GDM1 (cell line): ENCODE measurements around the gene MRPS2.
"Not testable (repeated sequence)": the region's sequence is repeated elsewhere in the genome, so short reads cannot be mapped to it uniquely, and the experiment has no call there.

ENCODE experiments used
- DNase-seq: peaks from one replicate; lab custom pipeline; 2025; lab: John Stamatoyannopoulos, UW

Gene MRPS2

DNA sequence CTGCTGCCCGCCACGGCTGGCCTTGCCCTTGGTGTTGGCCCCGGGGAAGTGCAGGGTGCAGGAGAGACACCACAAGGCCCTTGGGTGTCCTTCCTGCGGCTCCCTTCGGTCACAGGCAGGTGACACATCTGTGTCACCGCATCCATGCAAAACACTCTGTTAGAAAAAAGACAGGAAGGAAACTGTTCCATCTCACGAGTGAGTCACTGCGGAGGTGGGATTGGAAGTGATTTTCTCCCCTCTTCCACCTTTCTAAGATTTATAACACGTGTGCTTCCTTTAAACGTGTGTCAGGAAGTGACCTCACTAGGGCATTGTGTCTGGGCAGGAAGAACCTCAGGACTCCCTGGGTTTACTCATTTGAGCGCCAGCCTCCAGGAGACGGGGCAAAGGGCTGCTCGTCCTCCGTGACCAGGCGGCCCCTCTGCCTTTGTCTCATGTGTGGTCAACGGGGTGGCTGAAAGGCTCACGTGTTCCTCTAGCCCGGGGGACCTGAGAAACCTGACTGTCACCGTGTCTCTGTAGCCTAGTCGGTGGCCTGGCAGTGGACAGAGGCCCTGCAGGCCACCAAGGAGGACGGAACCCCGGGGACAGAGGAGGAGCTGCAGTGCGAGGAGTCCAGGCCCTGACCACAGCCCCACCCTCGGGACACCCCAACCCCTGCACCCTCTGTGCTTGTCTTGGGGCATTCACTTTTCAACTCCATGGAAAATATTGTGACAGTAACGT lies 15.8 kb downstream of the MRPS2 start:
- no peak for DNase-seq

- DNase-seq = no peak
Observed at GRCh38 chr9:135517407-135517822, 16.9 kb downstream of the MRPS2 start.

GRCh38 chr9:135519179-135519971 lies 18.9 kb downstream of the MRPS2 start:
- DNase-seq = no peak

DNA sequence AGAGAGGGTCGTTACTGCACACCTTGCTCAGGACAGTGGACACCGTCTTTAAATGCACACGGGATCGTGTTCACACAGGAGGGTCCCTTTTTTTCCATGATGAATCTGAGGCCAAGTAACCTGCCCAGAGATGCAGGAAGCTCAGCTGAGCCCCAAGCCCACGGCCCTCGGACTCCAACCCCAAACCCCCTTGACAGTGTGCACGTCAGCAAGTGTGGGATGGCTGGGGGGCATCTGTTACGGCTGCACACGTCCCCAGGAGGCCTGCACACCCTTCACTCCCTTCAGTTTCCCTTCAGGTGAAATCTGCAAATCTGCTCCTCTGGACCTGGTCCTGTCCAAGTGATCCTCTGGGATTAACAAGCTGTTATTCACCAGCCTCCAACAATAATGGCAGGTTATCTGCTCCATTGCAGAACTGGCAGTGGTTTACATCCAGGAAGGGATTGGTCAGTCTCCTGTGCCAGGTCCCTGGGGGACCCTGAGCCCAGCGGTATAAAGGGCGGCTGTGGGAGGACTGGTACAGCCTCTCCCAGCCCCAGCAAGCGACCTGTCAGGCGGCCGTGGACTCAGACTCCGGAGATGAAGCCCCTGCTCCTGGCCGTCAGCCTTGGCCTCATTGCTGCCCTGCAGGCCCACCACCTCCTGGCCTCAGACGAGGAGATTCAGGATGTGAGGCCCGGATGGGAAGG lies 20.6 kb downstream of the MRPS2 start, which contains the start of gene LCN1:
LCN1 (plus strand) TSS at position 525 of the 692 bp plus-strand sequence; CDS start at position 583, 58 bp downstream.
- DNase-seq = no peak

GRCh38 chr9:135521608-135522095 lies 21.2 kb downstream of the MRPS2 start:
- no peak for DNase-seq

DNA sequence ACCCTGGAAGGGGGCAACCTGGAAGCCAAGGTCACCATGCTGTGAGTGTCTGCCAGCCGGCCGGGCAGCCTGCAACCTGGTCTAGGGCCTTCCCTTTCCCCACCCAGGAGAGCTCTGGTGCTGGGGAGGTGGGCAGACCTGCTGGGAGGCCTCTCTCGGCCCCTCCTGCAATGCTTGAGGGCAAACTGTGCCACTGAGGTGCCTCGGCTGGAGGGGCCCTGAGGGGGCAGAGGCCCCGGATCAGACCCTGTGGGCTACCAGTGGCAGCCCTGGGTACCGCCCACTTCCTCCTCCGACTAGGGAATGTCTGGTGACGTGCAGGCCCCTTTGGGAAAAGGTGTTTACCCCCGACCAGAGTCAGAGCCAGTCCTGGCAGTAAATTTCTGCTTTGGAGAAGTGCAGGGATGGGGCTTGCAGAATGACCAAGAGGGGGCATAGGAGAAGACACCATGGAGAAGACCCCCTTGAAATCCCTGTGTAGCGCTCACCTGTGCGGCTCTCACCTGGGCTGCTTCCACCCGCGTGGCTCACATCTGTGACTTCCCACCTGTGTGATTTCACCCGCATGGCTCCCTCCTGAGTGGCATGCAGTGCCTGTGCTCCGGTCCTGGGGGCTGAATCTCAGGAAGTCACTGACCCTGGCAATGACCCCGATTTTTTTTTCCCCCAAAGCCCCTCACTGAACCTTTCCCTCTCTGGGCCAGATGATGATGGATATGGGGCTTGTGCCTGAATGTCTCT lies 21.8 kb downstream of the MRPS2 start:
- DNase-seq = no peak

- DNase-seq = no peak
Observed at GRCh38 chr9:135522931-135523330, 22.4 kb downstream of the MRPS2 start.

- DNase-seq = no peak
Observed at GRCh38 chr9:135523521-135524129, 23.1 kb downstream of the MRPS2 start.

DNA sequence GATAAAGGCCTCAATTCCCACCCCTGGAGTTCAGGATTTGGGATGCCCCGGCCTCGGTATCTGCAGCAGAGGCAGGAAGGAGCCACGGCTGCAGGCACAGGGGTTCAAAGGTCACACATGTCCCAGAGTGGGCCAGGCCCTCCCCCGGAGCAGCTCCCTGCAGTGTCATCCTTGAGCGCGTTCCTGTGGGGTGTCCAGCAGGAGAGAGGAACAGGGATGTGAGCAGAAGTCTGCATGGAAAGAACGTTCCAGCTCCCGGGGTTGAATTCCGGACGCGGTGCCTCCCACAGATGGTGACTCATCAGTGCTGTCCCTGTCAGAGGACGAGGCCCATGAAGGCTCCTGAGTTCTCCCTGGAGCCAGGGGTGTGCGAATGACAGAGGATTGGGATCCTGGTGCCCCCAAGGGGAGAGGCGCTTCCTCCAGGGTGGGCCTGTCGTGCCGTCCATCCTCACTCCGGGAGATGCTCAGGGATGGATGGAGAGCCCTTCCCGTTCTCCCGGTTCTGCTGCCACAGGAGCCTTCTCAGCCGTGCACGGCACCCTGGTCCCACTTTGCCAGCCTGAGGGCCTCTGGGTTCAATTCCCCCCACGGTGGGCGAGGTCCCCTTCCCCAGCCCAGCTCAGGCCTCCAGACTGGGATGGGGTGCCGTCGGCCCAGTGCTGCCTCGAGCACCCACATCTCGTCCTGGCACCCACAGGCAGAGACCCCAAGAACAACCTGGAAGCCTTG lies 23.8 kb downstream of the MRPS2 start:
- no peak for DNase-seq

DNA sequence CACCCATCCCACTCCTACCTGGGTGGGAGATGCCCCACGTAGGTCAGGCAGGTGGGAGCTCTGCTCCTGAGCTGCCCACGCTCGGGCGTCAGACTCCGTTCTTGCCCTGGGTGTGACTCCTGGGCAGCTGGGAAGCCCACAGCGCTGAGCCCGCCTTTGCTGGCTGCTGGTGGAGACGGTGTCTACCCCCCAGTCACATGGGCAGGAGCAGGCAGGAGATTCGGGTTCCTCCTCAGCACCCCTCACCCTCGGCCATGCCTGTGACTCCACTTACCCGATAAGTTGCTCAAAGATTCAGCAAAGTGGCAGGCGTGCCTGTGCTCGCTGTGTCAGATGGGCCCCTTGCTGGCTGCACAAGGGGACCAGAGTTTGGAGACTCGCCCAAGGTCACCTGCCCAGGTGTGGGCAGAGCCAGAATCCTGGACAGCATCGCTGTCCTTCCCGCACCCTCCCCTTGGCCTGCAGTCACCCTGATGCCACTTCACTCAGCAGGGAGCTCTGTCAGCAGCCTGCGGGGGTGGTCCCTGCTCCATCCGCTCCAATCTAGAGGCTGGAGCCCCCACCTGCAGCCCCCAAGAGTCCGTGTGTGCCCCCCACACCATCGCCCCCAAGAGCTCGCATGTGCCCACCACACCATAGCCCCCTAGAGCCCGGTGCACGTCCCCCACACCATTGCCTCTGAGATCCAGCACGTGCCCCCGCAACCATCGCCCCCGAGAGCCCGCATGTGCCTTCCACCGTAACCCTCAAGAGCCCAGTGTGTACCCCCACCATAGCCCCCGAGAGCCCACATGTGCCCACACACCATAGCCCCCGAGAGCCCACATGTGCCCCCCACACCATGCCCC lies 25.0 kb downstream of the MRPS2 start:
- DNase-seq = no peak

DNA sequence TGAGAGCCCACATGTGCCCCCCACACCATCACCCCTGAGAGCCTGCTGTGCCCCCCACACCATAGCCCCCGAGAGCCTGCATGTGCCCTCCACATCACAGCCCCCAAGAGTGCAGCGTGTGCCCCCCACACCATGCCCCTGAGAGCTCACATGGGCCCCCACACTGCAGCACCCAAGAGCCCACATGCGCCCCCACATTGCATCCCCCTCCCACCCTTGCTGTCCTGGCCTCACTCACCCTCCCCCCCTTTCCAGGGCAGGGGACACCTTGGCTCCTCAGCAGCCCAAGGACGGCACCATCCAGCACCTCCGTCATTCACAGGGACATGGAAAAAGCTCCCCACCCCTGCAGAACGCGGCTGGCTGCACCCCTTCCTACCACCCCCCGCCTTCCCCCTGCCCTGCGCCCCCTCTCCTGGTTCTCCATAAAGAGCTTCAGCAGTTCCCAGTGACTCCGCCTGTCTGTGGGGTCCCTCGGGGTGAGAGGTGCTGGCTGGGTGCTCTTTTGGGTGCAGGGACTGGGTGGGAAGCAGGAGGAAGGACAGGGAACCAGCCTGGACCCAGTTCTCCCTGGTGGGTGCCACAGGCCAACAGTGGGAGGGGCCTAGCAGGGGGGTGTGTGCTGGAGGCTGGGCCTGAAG lies 25.7 kb downstream of the MRPS2 start:
- no peak for DNase-seq

GRCh38 chr9:135526730-135527571 lies 26.5 kb downstream of the MRPS2 start:
- no peak for DNase-seq

DNA sequence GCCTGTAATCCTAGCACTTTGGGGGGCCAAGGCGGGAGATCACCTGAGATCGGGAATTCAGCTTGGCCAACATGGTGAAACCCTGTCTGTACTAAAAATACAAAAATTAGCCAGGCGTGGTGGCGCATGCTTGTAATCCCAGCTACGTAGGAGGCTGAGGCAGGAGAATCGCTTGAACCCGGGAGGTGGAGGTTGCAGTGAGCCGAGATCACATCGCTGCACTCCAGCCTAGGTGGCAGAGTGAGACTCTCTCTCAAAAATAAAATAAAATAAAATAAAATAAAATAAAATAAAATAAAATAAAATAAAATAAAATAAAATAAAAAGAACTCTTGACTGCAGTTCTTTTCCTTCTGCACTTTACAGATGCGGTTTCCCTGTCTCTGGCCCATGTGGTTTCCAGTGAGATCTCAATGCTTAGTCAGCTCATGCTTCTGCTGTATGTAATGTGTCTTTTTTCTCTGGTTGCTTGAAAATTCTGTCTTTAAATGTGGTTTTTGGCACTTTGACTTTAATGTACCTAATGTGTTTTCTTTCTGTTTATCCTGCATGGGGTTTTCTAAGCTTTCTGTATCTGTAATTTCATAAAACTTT lies 28.5 kb downstream of the MRPS2 start:
- not testable (repeated sequence) for DNase-seq

DNA sequence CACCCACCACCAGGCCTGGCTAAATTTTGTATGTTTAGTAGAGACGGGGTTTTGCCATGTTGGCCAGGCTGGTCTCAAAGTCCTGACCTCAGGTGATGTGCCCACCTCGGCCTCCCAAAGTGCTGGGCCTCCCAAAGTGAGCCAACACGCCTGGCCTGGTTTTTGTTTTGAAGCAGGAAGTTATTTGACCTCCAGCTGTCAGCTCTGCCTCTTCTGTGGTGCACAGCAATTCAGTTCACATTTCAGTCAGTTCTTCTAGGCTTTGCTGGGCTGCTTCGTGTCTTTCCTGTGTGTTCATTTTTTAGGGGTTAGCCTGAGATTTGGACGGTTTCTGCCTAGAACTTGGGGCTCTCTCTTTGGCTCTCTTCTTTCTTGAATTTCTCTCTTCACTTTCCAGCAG lies 29.7 kb downstream of the MRPS2 start:
- no peak for DNase-seq

GRCh38 chr9:135531096-135531495 lies 30.6 kb downstream of the MRPS2 start:
- no peak for DNase-seq

GRCh38 chr9:135533113-135533512 lies 32.6 kb downstream of the MRPS2 start:
- DNase-seq = no peak

- DNase-seq = no peak
Observed at GRCh38 chr9:135533674-135534073, 33.2 kb downstream of the MRPS2 start.

DNA sequence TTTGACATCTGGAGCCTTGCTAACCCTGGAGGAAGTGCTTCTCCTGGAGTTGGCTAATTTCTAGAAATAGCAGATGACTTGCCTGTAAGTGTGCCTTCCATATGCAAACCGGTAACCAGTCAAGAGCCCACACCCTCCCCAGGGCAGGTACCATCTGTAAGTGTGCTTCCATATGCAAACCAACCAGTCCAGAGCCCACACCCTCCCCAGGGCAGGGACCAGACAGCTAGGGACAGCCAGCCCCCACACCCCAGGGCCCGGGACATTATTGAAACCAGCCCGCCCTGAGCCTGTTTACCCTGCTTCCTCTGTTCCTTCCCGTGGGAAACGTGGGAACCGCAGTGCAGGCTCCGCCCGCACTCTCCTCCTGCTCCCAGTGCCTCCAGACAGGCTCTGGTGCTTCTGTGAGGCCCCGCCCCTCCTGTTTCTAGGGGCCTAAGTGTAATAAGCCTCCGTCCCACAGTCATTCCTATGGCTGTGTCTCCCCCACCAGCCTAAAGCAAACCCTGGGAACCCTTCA lies 33.8 kb downstream of the MRPS2 start:
- not testable (repeated sequence) for DNase-seq
